Head of caudate nucleus (tissue), 42 donors: ENCODE measurements around the gene ZNF670.
A peak's percentile ranks its signal among the peaks of the same experiment; 100 is the strongest.

Source experiments
- DNase-seq, 42 donors: peaks; one replicate each; pipeline versions ENCODE4 v3.0.0 to v3.0.0-alpha.2; 2020 to 2021; ENCODE audit warnings: mixed read lengths in 7 of 42
- intact Hi-C: fragments of 100-400 bp; cut with DNase I; formaldehyde crosslinking; loops from one replicate; pipeline ENCODE4 v1.15.0; 2022

The ZNF670 gene

GRCh38 chr1:247107694-247108093 is 29.1 kb upstream of the ZNF670 start:
- intact Hi-C loops: loop anchor here (10.0 kb wide), 1 partner anchor 173 kb away; the partner anchor contains the start of gene AHCTF1
- peak in 1 of 42 donors; percentile 18 for DNase-seq

- DNase-seq: no peak
- intact Hi-C loops: loop anchor here (10.0 kb wide), 1 partner anchor 171 kb away; the partner anchor contains the start of gene AHCTF1
Measured at GRCh38 chr1:247105966-247106365, 27.4 kb upstream of the ZNF670 start.

GRCh38 chr1:247104965-247105364 is 26.4 kb upstream of the ZNF670 start:
- DNase-seq: no peak
- intact Hi-C loops: loop anchor here (10.0 kb wide), 1 partner anchor 170 kb away; the partner anchor contains the start of gene AHCTF1

GRCh38 chr1:247103859-247104591 is 25.4 kb upstream of the ZNF670 start, which contains the start of gene ZNF669:
ZNF669 (minus strand) TSS chr1:247104356; CDS start chr1:247104199, 157 bp downstream.
- peak; percentile 96 to 99 (median 98) for DNase-seq
- intact Hi-C loops: loop anchor here (10.0 kb wide), 1 partner anchor 169 kb away; the partner anchor contains the start of gene AHCTF1

- DNase-seq: no peak
- intact Hi-C loops: loop anchor here (10.0 kb wide), 1 partner anchor 168 kb away; the partner anchor contains the start of gene AHCTF1
Measured at GRCh38 chr1:247102381-247102780, 23.8 kb upstream of the ZNF670 start.

GRCh38 chr1:247100676-247101279 is 22.2 kb upstream of the ZNF670 start:
- intact Hi-C loops: loop anchor here (10.0 kb wide), 1 partner anchor 166 kb away; the partner anchor contains the start of gene AHCTF1
- no peak for DNase-seq

- DNase-seq: no peak
- intact Hi-C loops: no loop called here
Measured at GRCh38 chr1:247096958-247097357, 18.3 kb upstream of the ZNF670 start.

- intact Hi-C loops: no loop called here
- DNase-seq: no peak
Measured at GRCh38 chr1:247096544-247096943, 17.9 kb upstream of the ZNF670 start.

GRCh38 chr1:247096112-247096511 is 17.5 kb upstream of the ZNF670 start:
- intact Hi-C loops: no loop called here
- DNase-seq: no peak

- intact Hi-C loops: no loop called here
- peak in 1 of 42 donors; percentile 10 for DNase-seq
Measured at GRCh38 chr1:247090455-247090854, 11.8 kb upstream of the ZNF670 start.

GRCh38 chr1:247089616-247090375 is 11.2 kb upstream of the ZNF670 start:
- DNase-seq: peak in 1 of 42 donors; percentile 12
- intact Hi-C loops: no loop called here

GRCh38 chr1:247088967-247089366 is 10.4 kb upstream of the ZNF670 start:
- intact Hi-C loops: no loop called here
- peak in 1 of 42 donors; percentile 20 for DNase-seq

- DNase-seq: no peak
- intact Hi-C loops: no loop called here
Measured at GRCh38 chr1:247087256-247087655, 8.6 kb upstream of the ZNF670 start.

- intact Hi-C loops: no loop called here
- DNase-seq: no peak
Measured at GRCh38 chr1:247085310-247085709, 6.7 kb upstream of the ZNF670 start.

- intact Hi-C loops: no loop called here
- DNase-seq: no peak
Measured at GRCh38 chr1:247084771-247085170, 6.2 kb upstream of the ZNF670 start.

- intact Hi-C loops: no loop called here
- DNase-seq: peak in 2 of 42 donors; percentile 15 to 36
Measured at GRCh38 chr1:247079141-247079874, 697 bp upstream of the ZNF670 start.

GRCh38 chr1:247077876-247078257 is 744 bp downstream of the ZNF670 start:
- intact Hi-C loops: no loop called here
- DNase-seq: no peak

- DNase-seq: no peak
- intact Hi-C loops: no loop called here
Measured at GRCh38 chr1:247077213-247077612, 1.4 kb downstream of the ZNF670 start.

GRCh38 chr1:247070645-247071044 is 8.0 kb downstream of the ZNF670 start:
- no peak for DNase-seq
- intact Hi-C loops: no loop called here
